ENCODE results near the gene FGF6. TPM values are rescaled to one million over a fixed set of nuclear protein-coding genes. Genes with fewer than 3 reads are reported as not detected.

The FGF6 gene
- total RNA-seq, 1 donor from 2014 or later, result not detected

GRCh38 chr12:4402996-4403395, 42.6 kb downstream of the FGF6 start:
- Histone ChIP-seq H3K4me1 (no peaks in the 10 kb centered on the region), H3K36me3 (no peaks in the 10 kb centered on the region), H3K27ac (no peak overlapping the region), H3K4me3 (no peak overlapping the region), H3K27me3 (no peaks in the 10 kb centered on the region), H3K9me3 (no peaks in the 10 kb centered on the region)
- intact Hi-C loops (cut with DNase I), result no loop called here
- DNase-seq (ENCODE audit: low spot score in 2 of 2), result no peak
- TF ChIP-seq CTCF (IDR thresholded peaks at IDR 0.05), result no peak

- no peak for TF ChIP-seq CTCF (IDR thresholded peaks at IDR 0.05)
- no peak for DNase-seq (ENCODE audit: low spot score in 2 of 2)
- Histone ChIP-seq H3K27me3 (no peaks in the 10 kb centered on the region), H3K36me3 (no peaks in the 10 kb centered on the region), H3K27ac (no peak overlapping the region), H3K4me1 (no peaks in the 10 kb centered on the region), H3K9me3 (no peaks in the 10 kb centered on the region), H3K4me3 (no peak overlapping the region)
- intact Hi-C loops (cut with DNase I), result no loop called here
These were observed 44.5 kb downstream of the FGF6 start for GRCh38 chr12:4401117-4401516.

GRCh38 chr12:4395818-4396217, 49.8 kb downstream of the FGF6 start:
- Histone ChIP-seq H3K9me3 (no peaks in the 10 kb centered on the region), H3K4me1 (no peaks in the 10 kb centered on the region), H3K36me3 (no peaks in the 10 kb centered on the region), H3K4me3 (no peak overlapping the region), H3K27ac (no peak overlapping the region), H3K27me3 (no peaks in the 10 kb centered on the region)
- intact Hi-C loops (cut with DNase I), result no loop called here
- no peak for TF ChIP-seq CTCF (IDR thresholded peaks at IDR 0.05)
- no peak for DNase-seq (ENCODE audit: low spot score in 2 of 2)

- no peak for TF ChIP-seq CTCF (IDR thresholded peaks at IDR 0.05)
- DNase-seq (ENCODE audit: low spot score in 2 of 2), result no peak
- Histone ChIP-seq H3K9me3 (no peaks in the 10 kb centered on the region), H3K4me1 (no peaks in the 10 kb centered on the region), H3K27me3 (no peaks in the 10 kb centered on the region), H3K27ac (no peak overlapping the region), H3K36me3 (no peaks in the 10 kb centered on the region), H3K4me3 (no peak overlapping the region)
- intact Hi-C loops (cut with DNase I), result no loop called here
These were observed 52.4 kb downstream of the FGF6 start for GRCh38 chr12:4393211-4393610.

- Histone ChIP-seq H3K4me3 (no peak overlapping the region), H3K9me3 (no peaks in the 10 kb centered on the region), H3K36me3 (no peaks in the 10 kb centered on the region), H3K27me3 (no peaks in the 10 kb centered on the region), H3K27ac (no peak overlapping the region), H3K4me1 (no peaks in the 10 kb centered on the region)
- DNase-seq (ENCODE audit: low spot score in 2 of 2), result no peak
- no peak for TF ChIP-seq CTCF (IDR thresholded peaks at IDR 0.05)
- intact Hi-C loops (cut with DNase I), result no loop called here
These were observed 53.3 kb downstream of the FGF6 start for GRCh38 chr12:4392223-4392742.

- Histone ChIP-seq H3K36me3 (no peaks in the 10 kb centered on the region), H3K4me1 (no peaks in the 10 kb centered on the region), H3K27me3 (no peaks in the 10 kb centered on the region), H3K9me3 (no peaks in the 10 kb centered on the region), H3K4me3 (no peak overlapping the region), H3K27ac (no peak overlapping the region)
- TF ChIP-seq CTCF (IDR thresholded peaks at IDR 0.05), result no peak
- intact Hi-C loops (cut with DNase I), result no loop called here
- no peak for DNase-seq (ENCODE audit: low spot score in 2 of 2)
These were observed 57.0 kb downstream of the FGF6 start for GRCh38 chr12:4388662-4389061.
